ENCODE measurements around the gene ITGAV.

ITGAV gene

GRCh38 chr2:186605041-186605440, 15.2 kb downstream of the ITGAV start:
- Mint-ChIP-seq H3K4me1 (peaks cover 5% of the 10 kb centered on the region), H3K9me3 (no peaks in the 10 kb centered on the region), H3K27ac (ENCODE audit: low read depth) (no peak overlapping the region), H3K4me3 (no peak overlapping the region), H3K36me3 (ENCODE audit: insufficient read depth) (peaks cover 6% of the 10 kb centered on the region), H3K27me3 (no peaks in the 10 kb centered on the region)
- no peak for DNase-seq (ENCODE audit: low spot score in 2 of 2)
- no peak for ATAC-seq (replicated peaks; ENCODE audit: extremely low read depth, poor library complexity, severe bottlenecking)

GRCh38 chr2:186607660-186608324, 17.9 kb downstream of the ITGAV start:
- peaks cover 3% of the 10 kb centered on the region for H3K36me3 Mint-ChIP-seq (ENCODE audit: insufficient read depth)
- ATAC-seq (replicated peaks; ENCODE audit: extremely low read depth, poor library complexity, severe bottlenecking): no peak
- H3K9me3 Mint-ChIP-seq: no peaks in the 10 kb centered on the region
- no peak overlapping the region for H3K4me3 Mint-ChIP-seq
- H3K27me3 Mint-ChIP-seq: no peaks in the 10 kb centered on the region
- no peaks in the 10 kb centered on the region for H3K4me1 Mint-ChIP-seq
- no peak overlapping the region for H3K27ac Mint-ChIP-seq (ENCODE audit: low read depth)
- no peak for DNase-seq (ENCODE audit: low spot score in 2 of 2)

GRCh38 chr2:186610785-186611184, 20.9 kb downstream of the ITGAV start:
- DNase-seq (ENCODE audit: low spot score in 2 of 2): no peak
- Mint-ChIP-seq H3K27ac (ENCODE audit: low read depth) (no peak overlapping the region), H3K4me3 (no peak overlapping the region), H3K9me3 (no peaks in the 10 kb centered on the region), H3K36me3 (ENCODE audit: insufficient read depth) (peaks cover 6% of the 10 kb centered on the region), H3K27me3 (no peaks in the 10 kb centered on the region), H3K4me1 (no peaks in the 10 kb centered on the region)
- ATAC-seq (replicated peaks; ENCODE audit: extremely low read depth, poor library complexity, severe bottlenecking): no peak

- H3K9me3 Mint-ChIP-seq: no peaks in the 10 kb centered on the region
- no peaks in the 10 kb centered on the region for H3K27me3 Mint-ChIP-seq
- DNase-seq (ENCODE audit: low spot score in 2 of 2): no peak
- ATAC-seq (replicated peaks; ENCODE audit: extremely low read depth, poor library complexity, severe bottlenecking): no peak
- H3K36me3 Mint-ChIP-seq (ENCODE audit: insufficient read depth): peaks cover 6% of the 10 kb centered on the region
- no peak overlapping the region for H3K4me3 Mint-ChIP-seq
- no peak overlapping the region for H3K27ac Mint-ChIP-seq (ENCODE audit: low read depth)
- no peaks in the 10 kb centered on the region for H3K4me1 Mint-ChIP-seq
Observed at GRCh38 chr2:186611526-186611925, 21.7 kb downstream of the ITGAV start.

GRCh38 chr2:186612026-186612425, 22.2 kb downstream of the ITGAV start:
- no peaks in the 10 kb centered on the region for H3K9me3 Mint-ChIP-seq
- H3K27ac Mint-ChIP-seq (ENCODE audit: low read depth): no peak overlapping the region
- H3K36me3 Mint-ChIP-seq (ENCODE audit: insufficient read depth): peaks cover 4% of the 10 kb centered on the region
- ATAC-seq (replicated peaks; ENCODE audit: extremely low read depth, poor library complexity, severe bottlenecking): no peak
- H3K4me3 Mint-ChIP-seq: no peak overlapping the region
- no peaks in the 10 kb centered on the region for H3K27me3 Mint-ChIP-seq
- DNase-seq (ENCODE audit: low spot score in 2 of 2): no peak
- no peaks in the 10 kb centered on the region for H3K4me1 Mint-ChIP-seq

- ATAC-seq (replicated peaks; ENCODE audit: extremely low read depth, poor library complexity, severe bottlenecking) (no peak), DNase-seq (ENCODE audit: low spot score in 2 of 2) (no peak)
- H3K36me3 Mint-ChIP-seq (ENCODE audit: insufficient read depth): peaks cover 4% of the 10 kb centered on the region
- H3K4me3 Mint-ChIP-seq: no peak overlapping the region
- no peak overlapping the region for H3K27ac Mint-ChIP-seq (ENCODE audit: low read depth)
- H3K4me1 Mint-ChIP-seq: no peaks in the 10 kb centered on the region
- H3K9me3 Mint-ChIP-seq: no peaks in the 10 kb centered on the region
- no peaks in the 10 kb centered on the region for H3K27me3 Mint-ChIP-seq
Observed at GRCh38 chr2:186612555-186613440, 22.9 kb downstream of the ITGAV start.

GRCh38 chr2:186614373-186614772, 24.5 kb downstream of the ITGAV start:
- no peaks in the 10 kb centered on the region for H3K27me3 Mint-ChIP-seq
- ATAC-seq (replicated peaks; ENCODE audit: extremely low read depth, poor library complexity, severe bottlenecking): no peak
- DNase-seq (ENCODE audit: low spot score in 2 of 2): no peak
- no peak overlapping the region for H3K4me3 Mint-ChIP-seq
- no peaks in the 10 kb centered on the region for H3K9me3 Mint-ChIP-seq
- H3K4me1 Mint-ChIP-seq: no peaks in the 10 kb centered on the region
- H3K36me3 Mint-ChIP-seq (ENCODE audit: insufficient read depth): peaks cover 2% of the 10 kb centered on the region
- H3K27ac Mint-ChIP-seq (ENCODE audit: low read depth): no peak overlapping the region

- H3K36me3 Mint-ChIP-seq (ENCODE audit: insufficient read depth): peaks cover 2% of the 10 kb centered on the region
- ATAC-seq (replicated peaks; ENCODE audit: extremely low read depth, poor library complexity, severe bottlenecking) (no peak), DNase-seq (ENCODE audit: low spot score in 2 of 2) (no peak)
- no peaks in the 10 kb centered on the region for H3K4me1 Mint-ChIP-seq
- no peak overlapping the region for H3K4me3 Mint-ChIP-seq
- H3K9me3 Mint-ChIP-seq: no peaks in the 10 kb centered on the region
- no peak overlapping the region for H3K27ac Mint-ChIP-seq (ENCODE audit: low read depth)
- no peaks in the 10 kb centered on the region for H3K27me3 Mint-ChIP-seq
Observed at GRCh38 chr2:186617148-186617547, 27.3 kb downstream of the ITGAV start.

- no peak for DNase-seq (ENCODE audit: low spot score in 2 of 2)
- ATAC-seq (replicated peaks; ENCODE audit: extremely low read depth, poor library complexity, severe bottlenecking): no peak
- Mint-ChIP-seq H3K4me3 (no peak overlapping the region), H3K27ac (ENCODE audit: low read depth) (no peak overlapping the region), H3K9me3 (no peaks in the 10 kb centered on the region), H3K27me3 (no peaks in the 10 kb centered on the region), H3K36me3 (ENCODE audit: insufficient read depth) (peaks cover 2% of the 10 kb centered on the region), H3K4me1 (no peaks in the 10 kb centered on the region)
Observed at GRCh38 chr2:186617771-186618170, 27.9 kb downstream of the ITGAV start.

- ATAC-seq (replicated peaks; ENCODE audit: extremely low read depth, poor library complexity, severe bottlenecking) (no peak), DNase-seq (ENCODE audit: low spot score in 2 of 2) (no peak)
- no peak overlapping the region for H3K27ac Mint-ChIP-seq (ENCODE audit: low read depth)
- H3K27me3 Mint-ChIP-seq: no peaks in the 10 kb centered on the region
- H3K4me3 Mint-ChIP-seq: no peak overlapping the region
- H3K4me1 Mint-ChIP-seq: no peaks in the 10 kb centered on the region
- no peaks in the 10 kb centered on the region for H3K9me3 Mint-ChIP-seq
- H3K36me3 Mint-ChIP-seq (ENCODE audit: insufficient read depth): peaks cover 5% of the 10 kb centered on the region
Observed at GRCh38 chr2:186618696-186619095, 28.8 kb downstream of the ITGAV start.

GRCh38 chr2:186623084-186623483, 33.2 kb downstream of the ITGAV start:
- Mint-ChIP-seq H3K4me3 (no peak overlapping the region), H3K36me3 (ENCODE audit: insufficient read depth) (peaks cover 5% of the 10 kb centered on the region), H3K9me3 (no peaks in the 10 kb centered on the region), H3K27me3 (no peaks in the 10 kb centered on the region), H3K27ac (ENCODE audit: low read depth) (no peak overlapping the region), H3K4me1 (no peaks in the 10 kb centered on the region)
- DNase-seq (ENCODE audit: low spot score in 2 of 2): no peak
- no peak for ATAC-seq (replicated peaks; ENCODE audit: extremely low read depth, poor library complexity, severe bottlenecking)

GRCh38 chr2:186624276-186624675, 34.4 kb downstream of the ITGAV start:
- no peaks in the 10 kb centered on the region for H3K9me3 Mint-ChIP-seq
- no peaks in the 10 kb centered on the region for H3K27me3 Mint-ChIP-seq
- no peak overlapping the region for H3K27ac Mint-ChIP-seq (ENCODE audit: low read depth)
- DNase-seq (ENCODE audit: low spot score in 2 of 2) (no peak), ATAC-seq (replicated peaks; ENCODE audit: extremely low read depth, poor library complexity, severe bottlenecking) (no peak)
- H3K4me1 Mint-ChIP-seq: no peaks in the 10 kb centered on the region
- H3K36me3 Mint-ChIP-seq (ENCODE audit: insufficient read depth): peaks cover 5% of the 10 kb centered on the region
- no peak overlapping the region for H3K4me3 Mint-ChIP-seq
